K562 (cell line): ENCODE measurements around the gene RNF126. TPM values are rescaled to one million over a fixed set of nuclear protein-coding genes. Genes with fewer than 3 reads are reported as not detected.

Source experiments
- ATAC-seq: fragments of 200-7000 bp; cut with Tn5 transposase; 3 replicates; pipeline ENCODE4 v1.9.1; 2020; ENCODE audit warnings: moderate library complexity
- BruUV-seq: library from RNA; stranded (reverse); fragments of 400-500 nt; replicated peaks from 2 replicates; lab custom pipeline; 2021; lab: Mats Ljungman, UMichigan
- CTCF ChIA-PET: fragments of 300-600 bp; formaldehyde crosslinking; extraction: SDS; loops from one replicate; lab custom pipeline; 2021; ENCODE audit warnings: low intra/inter-chr PET ratio; lab: Yijun Ruan, JAX
- POLR2A ChIA-PET: fragments of 300-600, 350-650 bp; sonication (Branson Sonifier 250); formaldehyde crosslinking; extraction: SDS; loops from one replicate; lab custom pipeline; 2021; ENCODE audit warnings: antibody characterized with exemption, inconsistent platforms; lab: Yijun Ruan, JAX
- DNase-seq, 4 experiments: peaks; one replicate each; pipeline versions ENCODE4 v3.0.0 to v3.0.0-alpha.2; 2011 to 2018; ENCODE audit warnings: low spot score in 3 of 4, mixed read lengths in 3 of 4; ENCODE audit errors: extremely low read depth in 1 of 4
- FAIRE-seq: peaks from 2 replicates; lab custom pipeline; 2011; peaks lifted over from hg19 to GRCh38; lab: Jason Lieb, UNC
- H2AFZ ChIP-seq: 2 replicates; pipeline ENCODE4 v1.6.0; 2011; ENCODE audit warnings: low read depth, low read length, control low read depth, inconsistent platforms
- H3K27ac ChIP-seq: fragments of 200-600 bp; 3 replicates; pipeline ENCODE4 v1.8.0; 2011; ENCODE audit warnings: low read depth, mild to moderate bottlenecking, control low read depth, inconsistent platforms, low read length, moderate library complexity, mixed read lengths; ENCODE audit errors: extremely low read depth
- H3K27me3 ChIP-seq, 2 experiments: fragments of 300-600 bp in 1 of 2; 2 replicates in 1 of 2; 3 replicates in 1 of 2; pipeline versions ENCODE4 v1.6.0 to v1.8.0; 2011; ENCODE audit warnings: inconsistent platforms in 2 of 2, low read length in 2 of 2, mild to moderate bottlenecking in 1 of 2, mixed read lengths in 1 of 2, moderate library complexity in 1 of 2; ENCODE audit not compliant: control insufficient read depth in 2 of 2, insufficient read depth in 2 of 2
- H3K36me3 ChIP-seq: fragments of 300-600 bp; 3 replicates; pipeline ENCODE4 v1.8.0; 2011; ENCODE audit warnings: mild to moderate bottlenecking, low read length, inconsistent platforms; ENCODE audit not compliant: control insufficient read depth, insufficient read depth
- H3K4me1 ChIP-seq, 2 experiments: fragments of 200-600 bp in 1 of 2; replicated peaks in 1 of 2; 2 replicates in 1 of 2; 3 replicates in 1 of 2; pipeline versions ENCODE4 v1.5.1 to v1.8.0; 2011; ENCODE audit warnings: inconsistent platforms in 2 of 2, low read length in 2 of 2, mild to moderate bottlenecking in 1 of 2, mixed read lengths in 1 of 2, moderate library complexity in 1 of 2; ENCODE audit not compliant: control insufficient read depth in 2 of 2, insufficient read depth in 2 of 2
- H3K4me2 ChIP-seq: 2 replicates; pipeline ENCODE4 v1.6.1; 2011; ENCODE audit warnings: low read length, control low read depth, inconsistent platforms, mixed read lengths; ENCODE audit not compliant: insufficient read depth
- H3K4me3 ChIP-seq: fragments of 200-600 bp; sonication (generic), shearing (Covaris generic); 2 replicates; pipeline ENCODE4 v1.5.1; 2016; ENCODE audit warnings: control low read depth, inconsistent platforms
- H3K79me2 ChIP-seq: fragments of 200-600 bp; 3 replicates; pipeline ENCODE4 v1.8.0; 2011; ENCODE audit warnings: low read length, inconsistent platforms; ENCODE audit not compliant: control insufficient read depth, insufficient read depth
- H3K9ac ChIP-seq, 2 experiments: 2 replicates each; pipeline versions ENCODE4 v1.6.0 to v1.6.1; 2011; ENCODE audit warnings: low read depth in 2 of 2, low read length in 2 of 2, control low read depth in 1 of 2, inconsistent platforms in 1 of 2, mild to moderate bottlenecking in 1 of 2, mixed read lengths in 1 of 2; ENCODE audit not compliant: insufficient read depth in 1 of 2
- H3K9me1 ChIP-seq: one replicate; pipeline ENCODE4 v1.6.0; 2011; ENCODE audit warnings: inconsistent platforms, mild to moderate bottlenecking, low read length, moderate library complexity; ENCODE audit not compliant: control insufficient read depth, insufficient read depth
- H3K9me3 ChIP-seq: replicated peaks from 2 replicates; pipeline ENCODE4 v1.5.1; 2011; ENCODE audit warnings: low read depth, low read length, inconsistent platforms; ENCODE audit not compliant: control insufficient read depth, insufficient read depth
- H4K20me1 ChIP-seq: replicated peaks from 2 replicates; pipeline ENCODE4 v1.6.1; 2011; ENCODE audit warnings: low read length, inconsistent platforms, mixed read lengths; ENCODE audit not compliant: control insufficient read depth, insufficient read depth
- HNRNPLL ChIP-seq: fragments of 200-400 bp; formaldehyde crosslinking; IDR thresholded peaks from 2 replicates; pipeline ENCODE4 v1.6.1; 2017; ENCODE audit warnings: low read length, low read depth, mild to moderate bottlenecking; ENCODE audit not compliant: poor library complexity, severe bottlenecking
- NR2F6 ChIP-seq: fragments of 450-650 bp; formaldehyde crosslinking; IDR thresholded peaks from 2 replicates; pipeline ENCODE4 v1.4.0; 2020; ENCODE audit warnings: mild to moderate bottlenecking
- POLR2G ChIP-seq: fragments of 200-400 bp; formaldehyde crosslinking; IDR thresholded peaks from 2 replicates; pipeline ENCODE4 v1.6.1; 2017; ENCODE audit warnings: low read depth, mild to moderate bottlenecking, antibody characterized with exemption, low read length, moderate library complexity
- RBM15 ChIP-seq: fragments of 200-400 bp; formaldehyde crosslinking; IDR thresholded peaks from 2 replicates; pipeline ENCODE4 v1.6.1; 2018; ENCODE audit warnings: mild to moderate bottlenecking, low read length, moderate library complexity; ENCODE audit not compliant: insufficient read depth
- ZNF175 ChIP-seq: fragments of 200-800 bp; sonication (Bioruptor generic); IDR thresholded peaks from 2 replicates; pipeline ENCODE4 v1.6.1; 2016; ENCODE audit warnings: low read depth, mild to moderate bottlenecking, missing genetic modification characterization, missing compliant biosample characterization
- WGBS: fragments of 100-300 bp; shearing (Covaris generic); methylation state at CpG from one replicate; pipeline ENCODE4 v1.1.6; 2016; ENCODE audit warnings: low coverage, mixed read lengths; ENCODE audit not compliant: insufficient coverage; ENCODE audit errors: missing lambda C conversion rate; 5-methylcytosine and 5-hydroxymethylcytosine counted together
- in situ Hi-C: fragments of 300-500 bp; cut with MboI; formaldehyde crosslinking; loops from 4 replicates; pipeline ENCODE4 v1.15.0; 2018; ENCODE audit warnings: inconsistent platforms, mixed read lengths
- intact Hi-C: fragments of 100-400 bp; cut with micrococcal nuclease; formaldehyde crosslinking; loops from 2 replicates; pipeline ENCODE4 v1.14.2; 2022
- polyA plus RNA-seq, 8 experiments: library from polyadenylated mRNA; depleted of rRNA in 4 of 8; stranded (reverse) in 5 of 8; unstranded in 3 of 8; fragments of >200 nt; fragmentation: Nextera tagmentation in 2 of 8; fragmentation: Illumina TruSeq in 1 of 8; extraction: Ambion mirVana in 2 of 8; extraction: Trizol in 1 of 8; gene quantifications; 2 replicates each; pipeline versions ENCODE4 v1.2.1 to v1.2.3, GENCODE V29; 2011 to 2014; ENCODE audit warnings: inconsistent platforms in 1 of 8, missing spikeins in 1 of 8
- total RNA-seq, 7 experiments: library from RNA; depleted of rRNA in 6 of 7; stranded (reverse); fragments of >200 nt in 6 of 7; fragmentation: Illumina TruSeq in 2 of 7; extraction: Trizol in 2 of 7; gene quantifications; 2 replicates each; pipeline versions ENCODE4 v1.2.1 to v1.2.3, GENCODE V29; 2011 to 2021; ENCODE audit warnings: low replicate concordance in 1 of 7
- TF ChIP-seq, protein P1 (sequence below): fragments of 250-450 bp; sonication (Bioruptor Pico); IDR thresholded peaks from 2 replicates; pipeline ENCODE4 v1.5.0; 2021; ENCODE audit warnings: mild to moderate bottlenecking, moderate library complexity

RNF126 gene
- total and polyA plus RNA-seq, 9 of the 15 experiments (the other 6 are each of a cell fraction or from before 2014, with no cell fraction given): 0.27 to 101 (median 12.3) TPM

DNA sequence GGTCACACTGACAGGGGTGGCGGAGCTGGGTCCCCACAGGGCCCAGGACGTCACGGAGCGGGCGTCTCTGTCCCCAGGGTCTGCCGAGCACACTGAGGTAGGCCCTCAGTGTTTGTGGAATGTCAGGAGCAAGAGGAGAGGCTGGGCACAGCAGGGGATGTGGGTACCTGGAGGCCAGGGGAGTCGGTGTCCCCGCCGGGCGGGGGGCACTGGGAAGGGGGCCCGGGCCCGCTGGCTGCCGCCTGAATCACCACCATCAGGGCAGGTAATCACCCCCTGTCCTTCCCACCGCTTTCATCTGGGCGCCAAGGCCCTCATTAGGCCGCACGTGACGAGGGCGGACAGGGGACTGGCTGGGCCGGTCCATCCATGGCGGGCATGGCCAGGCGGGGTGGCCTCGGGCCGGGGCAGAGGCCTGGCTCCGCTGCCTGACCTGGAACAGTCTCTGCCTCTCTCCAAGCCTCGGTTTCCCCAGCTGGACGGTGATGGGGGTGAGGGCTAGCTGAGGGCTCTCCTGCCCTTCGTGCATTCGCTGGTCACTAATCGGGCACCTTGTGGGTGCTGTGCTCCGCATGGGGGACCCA lies 22.3 kb downstream of the RNF126 start:
- TF ChIP-seq NR2F6 (CRISPR knock-in tag) (no peak), HNRNPLL (no peak), RBM15 (no peak), ZNF175 (CRISPR knock-in tag) (no peak), POLR2G (0 out of 2 replicates have a peak, but pooled peaks have one; percentile 16)
- TF ChIP-seq, protein P1, sequence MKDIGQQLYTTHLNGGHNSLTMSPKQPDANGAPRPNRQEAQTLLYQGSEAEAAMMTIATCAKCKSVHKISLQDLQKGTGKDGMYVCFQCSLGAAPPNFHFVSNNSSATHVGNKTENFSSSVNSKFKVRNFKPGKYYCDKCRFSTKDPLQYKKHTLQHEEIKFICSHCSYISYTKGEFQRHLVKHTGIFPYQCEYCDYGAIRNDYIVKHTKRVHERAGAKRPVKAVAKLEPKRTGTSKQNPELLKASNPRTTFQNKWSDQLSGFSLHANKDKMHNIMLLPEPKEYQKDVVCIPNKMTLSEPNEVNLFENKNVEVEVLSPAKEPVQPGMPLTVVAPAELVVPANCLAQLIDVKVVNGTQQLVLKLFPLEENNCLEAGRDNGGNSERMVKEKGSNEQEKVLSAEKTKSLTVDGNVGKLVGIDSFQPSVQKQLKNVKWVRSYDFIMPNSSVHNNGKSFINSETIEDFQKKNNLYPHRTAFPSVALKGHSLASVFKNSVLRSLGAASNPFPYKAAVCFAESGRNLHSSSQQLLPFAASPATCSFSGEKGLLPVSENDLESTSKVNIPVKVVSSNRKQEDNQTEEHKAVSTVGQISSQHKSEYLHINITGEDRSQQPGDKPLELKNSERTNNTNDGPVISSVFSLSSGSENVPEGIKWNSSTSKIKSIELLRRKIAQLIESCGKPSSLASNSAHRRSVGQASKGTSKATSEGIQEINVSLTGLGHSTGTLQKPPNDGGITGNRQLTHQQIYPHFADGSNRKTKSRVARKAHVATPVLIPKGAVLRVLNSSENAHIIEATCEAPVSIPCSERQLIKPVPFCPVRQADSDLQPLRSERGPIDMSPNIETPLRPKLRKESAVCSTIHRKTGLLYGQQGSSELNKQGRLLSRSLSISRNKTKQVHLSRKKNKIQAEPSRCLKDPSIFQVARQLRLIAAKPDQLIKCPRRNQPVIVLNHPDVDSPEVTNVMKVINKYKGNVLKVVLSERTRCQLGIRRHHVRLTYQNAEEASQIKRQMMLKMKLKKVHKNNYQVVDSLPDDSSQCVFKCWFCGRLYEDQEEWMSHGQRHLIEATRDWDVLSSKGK (CRISPR knock-in tag): no peak
- ChIA-PET CTCF (no interaction called here), POLR2A (no interaction called here)
- ATAC-seq (no peak), FAIRE-seq (no peak), DNase-seq (no peak)
- Histone ChIP-seq H3K4me1 (peaks cover 4 to 53% of the 10 kb centered on the region in 2 experiments; a peak in 4 of 5 replicates), H3K27me3 (no peaks in the 10 kb centered on the region), H3K79me2 (no peaks in the 10 kb centered on the region), H3K9me3 (no peaks in the 10 kb centered on the region), H3K9me1 (no peaks in the 10 kb centered on the region), H3K9ac (no peak overlapping the region), H3K36me3 (peaks cover 13% of the 10 kb centered on the region; the same call in 1 of the 3 replicates), H3K27ac (no peak overlapping the region), H3K4me3 (no peak overlapping the region), H3K4me2 (no peak overlapping the region), H4K20me1 (no peaks in the 10 kb centered on the region), H2AFZ (no peak overlapping the region)
- 83% methylated on average over 18 of the region's 31 CpGs for WGBS
- intact Hi-C loops: no loop called here
- no TSS peak for BruUV-seq
- in situ Hi-C loops: no loop called here
